ENCODE measurements around the gene ADRM1.

The ADRM1 gene

DNA sequence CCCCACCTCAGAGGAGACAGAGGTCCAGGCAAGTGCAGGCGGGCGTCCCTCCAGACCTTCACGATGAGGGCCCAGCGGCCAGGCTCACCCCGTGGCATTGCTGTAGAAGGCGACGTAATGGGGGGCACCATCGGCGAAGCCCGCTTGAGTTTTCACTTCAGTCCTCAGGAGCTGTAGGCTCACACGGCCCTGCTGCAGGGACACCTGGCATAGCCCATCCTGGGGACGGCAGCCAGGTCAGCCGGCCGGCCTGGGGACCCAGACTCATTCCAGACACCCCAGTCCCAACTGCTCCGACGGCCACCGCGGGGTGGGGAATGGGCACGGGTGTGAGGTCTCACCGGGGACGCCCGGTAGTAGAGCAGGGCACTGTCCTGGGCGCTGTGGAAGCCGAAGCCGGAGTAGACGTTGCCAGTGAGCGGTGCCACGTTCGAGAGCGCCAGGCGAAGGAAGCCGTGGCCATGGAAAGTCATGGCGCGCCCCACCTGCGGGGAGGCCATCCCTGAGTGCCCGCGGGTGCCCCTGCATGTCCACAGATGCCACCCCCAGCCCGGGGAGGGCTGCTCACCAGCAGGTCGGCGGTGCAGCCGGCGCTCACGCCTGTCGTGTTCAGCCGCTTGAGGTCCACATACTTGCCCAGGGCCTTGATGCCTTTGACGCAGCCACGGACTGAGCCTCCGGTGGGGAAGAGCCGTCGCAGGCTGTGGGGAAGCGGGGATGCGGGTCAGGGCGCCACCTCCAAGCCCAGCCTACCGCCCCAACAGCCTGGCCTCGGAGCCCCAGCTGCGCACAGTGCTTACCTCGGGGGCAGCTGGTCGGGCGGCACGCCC, 9.2 kb downstream of the ADRM1 start:
- no peak for ATAC-seq

- no peak for ATAC-seq
Observed at GRCh38 chr20:62312662-62312977, 9.8 kb downstream of the ADRM1 start.

DNA sequence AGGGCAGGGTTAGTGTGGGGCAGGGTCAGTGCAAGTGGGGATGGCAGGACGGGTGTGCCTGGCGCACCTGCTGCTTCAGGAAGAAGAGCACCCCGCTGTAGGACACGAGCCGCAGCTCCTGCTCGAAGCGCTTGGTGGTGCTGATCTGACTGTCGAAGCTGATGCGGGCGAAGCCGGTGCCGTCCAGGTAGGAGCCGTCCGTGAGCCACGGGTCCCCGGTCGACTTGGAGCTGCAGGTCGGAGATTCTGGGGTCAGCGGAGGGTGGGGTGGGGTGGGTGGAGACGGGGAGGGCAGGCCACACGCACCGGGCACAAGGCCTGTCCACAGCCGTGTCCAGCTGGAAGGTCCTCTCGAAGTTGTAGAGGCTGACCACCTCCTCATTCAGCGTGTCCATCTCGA, 10.2 kb downstream of the ADRM1 start:
- no peak for ATAC-seq

DNA sequence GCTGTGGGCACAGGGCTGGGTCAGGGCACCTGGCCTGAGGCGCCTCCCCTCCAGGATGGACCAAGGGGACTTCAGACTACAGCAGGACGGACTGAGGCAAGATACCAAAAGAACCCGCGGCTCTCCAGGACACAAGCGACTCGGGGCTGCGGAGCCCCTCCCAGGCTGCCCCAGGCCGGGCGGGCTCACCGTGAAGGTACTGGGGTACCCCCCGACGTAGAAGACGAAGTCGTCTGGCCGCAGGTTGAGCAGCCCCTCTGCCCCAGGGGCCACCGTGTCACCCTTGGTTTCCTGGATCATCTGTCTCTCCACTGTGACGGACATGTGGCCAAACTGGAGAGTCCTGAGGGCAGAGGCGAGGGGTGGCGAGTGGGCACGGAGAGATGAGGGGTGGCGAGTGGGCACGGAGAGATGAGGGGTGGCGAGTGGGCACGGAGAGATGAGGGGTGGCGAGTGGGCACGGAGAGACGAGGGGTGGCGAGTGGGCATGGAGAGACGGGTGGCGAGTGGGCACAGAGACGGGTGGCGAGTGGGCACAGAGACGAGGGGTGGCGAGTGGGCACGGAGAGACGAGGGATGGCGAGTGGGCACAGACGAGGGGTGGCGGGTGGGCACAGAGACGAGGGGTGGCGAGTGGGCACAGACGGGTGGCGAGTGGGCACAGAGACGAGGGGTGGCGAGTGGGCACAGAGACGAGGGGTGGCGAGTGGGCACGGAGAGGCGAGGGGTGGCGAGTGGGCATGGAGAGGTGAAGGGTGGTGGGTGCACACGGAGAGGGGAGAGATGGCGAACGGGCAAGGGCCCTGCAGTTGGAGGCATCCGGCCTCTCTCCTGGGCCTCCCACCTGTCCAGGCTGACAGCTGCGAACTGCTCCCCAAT, 10.9 kb downstream of the ADRM1 start:
- no peak for ATAC-seq

- ATAC-seq: no peak
Observed at GRCh38 chr20:62314339-62314638, 11.5 kb downstream of the ADRM1 start.

DNA sequence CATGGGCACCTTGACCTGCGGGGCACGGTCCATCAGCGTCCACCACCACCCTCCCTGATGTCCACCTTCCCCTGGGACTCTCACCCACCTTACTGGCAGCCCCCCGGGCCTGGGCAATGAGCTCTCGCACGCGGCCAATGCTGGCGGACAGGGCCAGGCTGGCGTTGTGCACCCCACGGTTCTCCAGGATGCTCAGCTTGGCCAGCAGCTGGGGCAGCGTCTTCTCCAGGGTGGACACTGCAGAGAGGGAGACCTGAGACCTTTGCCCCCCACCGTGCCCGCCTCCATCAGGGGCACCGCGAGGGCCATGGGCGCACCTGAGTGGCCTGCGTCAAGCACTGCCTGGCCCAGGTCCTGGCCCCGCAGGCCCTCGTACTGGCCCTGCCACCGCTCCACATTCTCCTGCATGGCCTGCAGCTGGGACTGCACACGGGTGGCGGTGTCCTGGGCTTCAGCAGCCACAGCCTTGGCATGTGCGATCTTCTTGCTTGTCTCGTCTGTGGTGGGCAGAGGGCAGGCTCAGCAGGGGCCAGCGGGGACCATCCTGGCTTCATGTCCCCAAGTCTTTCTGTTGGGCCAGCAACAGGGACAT, 12.0 kb downstream of the ADRM1 start:
- no peak for ATAC-seq

- no peak for ATAC-seq
Observed at GRCh38 chr20:62315773-62316172, 13.0 kb downstream of the ADRM1 start.

- ATAC-seq: no peak
Observed at GRCh38 chr20:62316331-62317166, 13.8 kb downstream of the ADRM1 start.

DNA sequence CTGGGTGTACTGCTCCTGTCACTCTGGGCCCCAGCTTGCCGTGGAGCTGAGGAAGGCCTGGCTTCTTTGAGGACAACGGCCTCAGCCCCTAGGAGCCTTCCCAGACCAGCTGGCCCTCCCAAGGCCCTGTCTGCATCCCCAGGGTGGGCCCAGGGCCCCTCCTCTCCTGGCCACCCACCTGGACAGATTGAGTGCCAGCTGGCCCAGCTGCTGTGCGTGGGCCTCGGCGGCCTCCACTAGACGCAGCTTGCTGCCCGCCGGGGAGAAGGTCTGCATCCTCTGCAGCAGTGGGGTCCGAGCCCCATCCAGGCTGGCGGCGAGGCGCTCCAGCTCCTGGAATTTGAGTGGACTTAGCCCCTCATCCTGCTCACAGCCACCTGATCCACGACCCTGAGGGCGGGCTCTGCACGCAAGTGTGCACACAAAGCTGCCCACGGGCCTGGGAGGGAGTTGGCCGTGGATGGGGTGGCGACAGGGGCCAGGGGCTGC, 14.4 kb downstream of the ADRM1 start:
- ATAC-seq: no peak

DNA sequence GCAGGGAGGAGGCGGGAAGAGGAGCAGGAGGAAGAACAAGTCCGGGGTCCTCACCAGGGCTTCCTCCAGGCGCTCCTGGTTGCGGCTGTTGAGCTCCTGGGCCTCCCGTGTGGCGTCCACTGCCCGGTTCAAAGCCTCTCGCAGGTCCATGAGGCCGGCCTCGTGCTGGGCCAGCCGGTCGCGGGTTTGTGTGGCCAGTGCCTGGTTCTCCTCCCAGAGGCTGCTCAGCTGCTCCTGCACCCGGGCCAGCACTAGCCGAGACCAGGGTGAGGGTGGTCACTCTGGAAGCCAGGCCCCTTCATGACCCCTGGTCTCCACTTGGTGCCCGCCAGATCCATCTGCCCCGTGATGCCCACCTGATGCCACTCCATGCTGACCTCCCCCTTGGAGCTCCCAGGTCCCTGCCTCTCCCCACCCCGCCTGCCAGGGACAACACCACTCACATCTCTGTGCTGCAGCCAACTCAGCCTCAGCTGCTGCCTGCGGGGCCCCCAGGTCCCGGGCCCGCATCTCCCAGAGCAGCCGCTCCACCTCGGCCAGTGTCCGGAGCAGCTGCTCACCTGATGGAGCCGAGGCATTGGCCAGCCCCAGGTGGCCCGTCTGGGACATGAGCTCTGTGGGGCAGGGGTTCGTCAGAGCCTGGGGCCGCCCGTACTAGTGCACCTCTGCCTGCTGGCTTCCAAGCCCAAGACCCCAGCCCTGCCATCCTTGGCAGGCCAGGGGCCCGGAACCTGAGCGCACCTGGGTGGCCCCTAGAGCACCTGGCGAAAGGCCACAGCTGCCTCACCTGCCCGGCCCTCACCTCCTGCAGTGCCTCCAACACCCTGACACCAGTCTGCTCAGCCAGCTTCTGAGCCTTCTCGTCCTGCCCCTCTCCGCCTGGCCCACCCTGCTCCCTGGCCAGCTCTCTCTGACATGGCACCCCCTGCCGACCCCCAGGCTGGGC, 15.9 kb downstream of the ADRM1 start:
- no peak for ATAC-seq

DNA sequence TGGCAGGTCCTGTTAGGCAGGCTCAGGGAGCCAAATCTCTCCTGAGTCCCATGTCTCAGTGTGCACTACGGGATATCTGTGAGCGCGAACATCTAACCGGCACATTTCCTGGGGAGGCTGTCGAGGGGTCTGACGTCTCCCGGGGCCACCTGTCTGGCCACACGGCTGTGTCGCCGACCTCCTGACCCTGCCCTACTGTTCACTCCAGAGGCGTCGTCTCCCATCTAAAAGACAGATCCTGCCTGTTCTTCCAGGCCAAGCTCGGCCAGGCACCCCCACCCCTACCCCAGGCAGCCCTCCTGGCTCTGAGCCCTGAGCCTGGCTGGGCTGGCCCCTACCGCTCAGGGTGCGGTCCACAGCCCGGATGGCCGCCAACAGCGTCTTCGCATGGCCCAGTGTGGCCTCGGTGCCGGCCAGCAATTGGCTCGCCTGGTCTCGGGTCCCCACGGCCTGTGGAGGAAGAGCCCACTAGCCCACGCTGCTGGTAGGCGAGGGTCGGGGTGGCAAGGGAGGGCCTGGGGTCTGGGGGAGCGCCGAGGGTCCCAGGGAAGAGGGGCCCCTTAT, 16.6 kb downstream of the ADRM1 start:
- ATAC-seq: no peak

DNA sequence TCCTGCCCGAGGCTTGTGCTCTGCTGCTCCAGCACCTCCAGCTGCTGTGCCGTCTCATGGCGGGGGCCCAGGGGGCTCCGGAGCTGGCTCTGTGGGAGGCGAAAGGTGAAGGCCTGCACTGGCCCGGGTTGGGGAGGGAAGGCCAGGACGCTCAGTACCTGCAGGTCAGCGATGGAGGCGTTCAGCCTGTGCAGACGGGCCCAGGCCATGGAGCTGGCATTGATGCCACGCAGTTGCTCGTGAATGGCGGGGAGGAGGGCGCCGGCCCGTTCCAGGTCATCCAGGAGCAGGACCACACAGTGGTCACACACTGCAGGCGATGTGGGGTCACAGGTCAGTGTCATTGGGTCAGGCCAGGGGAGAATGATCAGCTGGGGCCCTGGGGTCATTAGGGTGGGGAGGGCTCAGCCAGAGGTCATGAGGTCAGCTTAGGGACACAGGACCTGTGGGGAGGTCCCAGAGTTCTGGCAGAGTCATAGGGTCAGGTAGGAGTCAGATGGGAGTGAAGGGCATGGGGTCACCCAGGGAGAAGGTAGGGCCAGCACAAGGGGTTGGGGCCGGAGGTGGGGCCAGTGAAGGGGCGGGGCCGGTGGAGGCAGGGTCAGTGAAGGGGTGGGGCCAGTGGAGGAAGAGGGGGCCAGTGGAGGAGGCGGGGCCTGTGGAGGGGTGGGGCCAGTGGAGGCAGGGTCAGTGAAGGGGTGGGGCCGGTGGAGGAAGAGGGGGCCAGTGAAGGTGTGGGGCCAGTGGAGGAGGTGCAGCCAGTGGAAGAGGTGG, 18.0 kb downstream of the ADRM1 start:
- ATAC-seq: no peak

DNA sequence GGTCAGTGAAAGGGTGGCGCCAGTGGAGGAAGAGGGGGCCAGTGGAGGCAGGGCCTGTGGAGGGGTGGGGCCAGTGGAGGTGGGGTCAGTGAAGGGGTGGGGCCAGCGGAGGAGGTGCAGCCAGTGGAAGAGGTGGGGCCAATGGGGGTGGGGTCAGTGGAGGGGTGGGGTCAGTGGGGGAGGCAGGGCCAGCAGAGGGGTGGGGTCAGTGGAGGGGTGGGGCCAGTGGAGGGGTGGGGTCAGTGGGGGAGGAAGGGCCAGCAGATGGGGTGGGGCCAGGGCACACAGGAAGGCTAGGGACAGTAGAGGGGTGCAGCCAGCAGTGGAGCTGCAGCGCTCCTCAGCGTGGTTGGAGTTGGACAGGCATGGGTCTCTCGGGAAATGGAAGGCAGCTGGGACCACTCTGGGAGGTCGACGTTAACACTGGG, 18.7 kb downstream of the ADRM1 start:
- ATAC-seq: no peak

DNA sequence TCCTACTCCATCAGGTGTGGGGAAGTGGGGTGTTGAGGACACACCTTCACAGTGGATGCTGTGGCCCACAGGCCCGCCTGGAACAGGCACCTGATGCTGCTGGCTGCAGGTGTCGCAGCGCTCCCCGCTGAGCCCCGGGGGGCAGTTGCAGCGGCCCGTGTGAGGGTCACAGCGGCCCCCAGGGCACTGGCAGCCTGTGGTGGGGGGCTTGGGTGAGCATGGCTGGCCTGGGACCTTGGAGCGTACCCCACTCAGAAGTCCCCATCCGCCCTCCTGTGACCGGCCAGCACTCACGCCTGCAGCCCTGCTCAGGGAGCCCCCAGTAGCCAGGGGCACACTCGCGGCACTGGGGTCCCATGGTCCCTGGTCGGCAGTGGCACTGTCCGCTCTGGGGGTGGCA, 19.2 kb downstream of the ADRM1 start:
- no peak for ATAC-seq

GRCh38 chr20:62322492-62323041, 19.8 kb downstream of the ADRM1 start:
- no peak for ATAC-seq

DNA sequence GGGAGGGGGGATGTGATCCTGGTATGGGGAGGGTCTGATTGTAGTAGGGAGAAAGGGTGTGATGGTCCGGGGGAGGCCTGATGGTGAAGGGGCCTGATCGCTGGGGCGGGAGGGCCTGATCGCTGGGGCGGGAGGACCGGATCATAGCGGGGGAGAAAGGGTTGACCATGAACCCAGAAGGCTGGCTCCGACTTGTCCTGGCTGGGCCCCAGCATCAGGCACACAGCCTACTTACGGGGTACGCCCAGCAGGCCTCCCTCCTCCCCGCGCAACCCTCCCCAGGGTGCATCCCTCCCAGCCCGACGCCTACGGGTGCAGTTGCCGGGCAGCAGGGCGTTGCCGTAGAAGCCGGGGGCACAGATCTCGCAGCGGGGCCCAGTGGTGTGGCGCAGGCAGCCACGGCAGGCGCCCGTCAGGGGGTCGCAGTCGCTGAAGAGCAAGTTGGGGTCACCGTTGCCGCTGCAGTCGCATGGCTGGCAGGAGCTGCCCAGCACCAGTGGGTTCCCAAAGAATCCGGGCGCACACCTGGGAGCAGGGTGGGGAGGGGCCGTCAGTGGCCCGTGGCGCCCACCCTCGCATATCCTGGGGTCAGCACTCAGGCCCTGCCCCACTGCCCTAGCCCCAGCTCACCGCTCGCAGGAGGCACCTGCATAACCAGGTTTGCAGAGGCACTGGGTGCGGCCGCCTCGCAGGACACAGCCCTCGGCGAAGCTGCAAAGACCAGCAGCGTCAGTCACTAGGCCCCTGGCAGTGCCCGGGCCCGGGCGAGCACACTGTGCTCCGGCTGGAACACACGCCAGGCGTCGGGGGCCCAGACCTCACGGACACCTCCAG, 20.6 kb downstream of the ADRM1 start:
- ATAC-seq: no peak

DNA sequence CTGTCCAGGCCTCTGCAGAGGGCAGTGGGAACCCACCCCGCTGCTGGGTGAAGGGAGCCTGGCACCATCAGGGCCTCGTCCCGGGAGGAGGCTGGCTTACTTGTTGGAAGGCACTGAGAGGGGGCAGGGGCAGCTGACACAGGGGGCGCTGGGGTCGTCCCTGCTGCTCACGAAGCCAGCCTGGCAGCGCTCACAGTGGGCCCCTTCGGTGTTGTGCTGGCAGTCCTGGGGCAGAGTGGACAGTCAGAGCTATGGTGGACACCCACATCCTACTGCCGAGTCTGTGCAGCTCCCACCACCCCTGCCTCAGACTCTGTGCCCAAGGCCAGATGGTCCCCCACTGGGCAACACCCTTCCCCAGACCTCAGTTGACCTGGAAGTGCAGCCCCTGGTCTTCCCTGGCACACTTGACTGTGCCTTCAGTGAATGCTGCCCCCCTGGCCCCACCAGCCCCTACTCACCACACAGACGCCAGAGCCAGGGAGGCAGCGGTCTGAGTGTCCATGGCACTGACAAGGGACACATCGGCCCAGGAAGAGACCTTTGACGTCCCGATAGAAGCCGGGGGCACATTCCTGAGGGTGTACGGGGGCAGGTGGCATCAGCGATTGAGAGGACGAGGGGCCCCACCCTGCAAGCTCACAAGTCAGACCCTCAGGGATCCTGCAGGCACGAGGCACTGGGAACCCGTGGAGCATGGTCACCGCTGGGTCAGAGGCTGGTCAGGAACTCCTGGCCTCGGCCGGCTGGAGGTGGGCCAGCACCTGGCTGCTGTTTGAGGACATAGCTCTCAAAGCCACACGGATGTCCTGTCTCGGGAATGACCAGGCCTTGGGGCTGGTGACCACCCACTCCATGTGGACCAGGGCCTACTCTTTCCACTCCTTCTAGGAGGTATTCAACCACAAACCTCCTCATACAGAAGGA, 21.4 kb downstream of the ADRM1 start:
- no peak for ATAC-seq
